Muscle layer of duodenum (tissue), 2 donors: ENCODE data around the gene SLC17A9.

Experiments used
- H3K27ac ChIP-seq: one replicate; pipeline ENCODE4 v1.7.0; 2013; ENCODE audit warnings: mild to moderate bottlenecking, low read length
- H3K27me3 ChIP-seq: one replicate; pipeline ENCODE4 v1.7.0; 2013; ENCODE audit warnings: low read depth, mild to moderate bottlenecking, control low read depth, low read length
- H3K36me3 ChIP-seq, 2 donors: one replicate each; pipeline ENCODE4 v1.7.0; 2013; ENCODE audit warnings: low read length in 2 of 2, control low read depth in 1 of 2, mild to moderate bottlenecking in 1 of 2; ENCODE audit not compliant: insufficient read depth in 2 of 2, control insufficient read depth in 1 of 2
- H3K4me1 ChIP-seq, 2 donors: one replicate each; pipeline ENCODE4 v1.7.0; 2013; ENCODE audit warnings: low read length in 2 of 2, mild to moderate bottlenecking in 2 of 2, control low read depth in 1 of 2, moderate library complexity in 1 of 2; ENCODE audit not compliant: insufficient read depth in 2 of 2, control insufficient read depth in 1 of 2
- H3K4me3 ChIP-seq, 2 donors: one replicate each; pipeline ENCODE4 v1.7.0; 2013; ENCODE audit warnings: low read length in 2 of 2, low read depth in 1 of 2, mild to moderate bottlenecking in 1 of 2
- H3K9me3 ChIP-seq, 2 donors: one replicate each; pipeline ENCODE4 v1.7.0; 2013; ENCODE audit warnings: low read length in 2 of 2, control low read depth in 1 of 2, mild to moderate bottlenecking in 1 of 2; ENCODE audit not compliant: control insufficient read depth in 1 of 2
- donor health status: healthy.

Gene SLC17A9

GRCh38 chr20:63005862-63006539 lies 53.5 kb downstream of the SLC17A9 start:
- H3K36me3 ChIP-seq, result no peaks in the 10 kb centered on the region
- no peak overlapping the region for H3K4me3 ChIP-seq
- peaks cover 0 to 40% of the 10 kb centered on the region in 2 donors for H3K4me1 ChIP-seq
- H3K27ac ChIP-seq, result no peak overlapping the region
- peaks cover 58% of the 10 kb centered on the region for H3K27me3 ChIP-seq
- H3K9me3 ChIP-seq, result no peaks in the 10 kb centered on the region

GRCh38 chr20:63006540-63007359 lies 54.2 kb downstream of the SLC17A9 start, which contains the start of gene BHLHE23:
Gene BHLHE23, minus strand, starts transcription at chr20:63006964. Its CDS starts 190 bp downstream, at chr20:63006774.
- Histone ChIP-seq H3K36me3 (no peaks in the 10 kb centered on the region), H3K4me1 (peaks cover 0 to 40% of the 10 kb centered on the region in 2 donors), H3K27me3 (peaks cover 65% of the 10 kb centered on the region), H3K4me3 (no peak within 1 kb of the TSS), H3K27ac (no peak within 1 kb of the TSS), H3K9me3 (no peaks in the 10 kb centered on the region)

GRCh38 chr20:63007360-63007645 lies 54.8 kb downstream of the SLC17A9 start:
- Histone ChIP-seq H3K4me3 (no peak overlapping the region), H3K9me3 (peaks cover 0 to 2% of the 10 kb centered on the region in 2 donors), H3K27me3 (peaks cover 67% of the 10 kb centered on the region), H3K36me3 (no peaks in the 10 kb centered on the region), H3K4me1 (peaks cover 0 to 40% of the 10 kb centered on the region in 2 donors), H3K27ac (no peak overlapping the region)

- Histone ChIP-seq H3K4me3 (no peak overlapping the region), H3K36me3 (no peaks in the 10 kb centered on the region), H3K27ac (no peak overlapping the region), H3K9me3 (peaks cover 4 to 5% of the 10 kb centered on the region in 2 donors), H3K4me1 (peaks cover 0 to 40% of the 10 kb centered on the region in 2 donors), H3K27me3 (peaks cover 67% of the 10 kb centered on the region)
These were observed 55.4 kb downstream of the SLC17A9 start for GRCh38 chr20:63007646-63008488.

- Histone ChIP-seq H3K9me3 (peaks cover 11% of the 10 kb centered on the region in 2 donors), H3K36me3 (no peaks in the 10 kb centered on the region), H3K4me3 (no peak overlapping the region), H3K4me1 (peaks cover 0 to 40% of the 10 kb centered on the region in 2 donors), H3K27ac (no peak overlapping the region), H3K27me3 (peaks cover 68% of the 10 kb centered on the region)
These were observed 56.1 kb downstream of the SLC17A9 start for GRCh38 chr20:63008541-63009044.

GRCh38 chr20:63009045-63009961 lies 56.8 kb downstream of the SLC17A9 start:
- Histone ChIP-seq H3K27ac (no peak overlapping the region), H3K9me3 (peaks cover 11 to 14% of the 10 kb centered on the region in 2 donors), H3K27me3 (peaks cover 68% of the 10 kb centered on the region), H3K36me3 (no peaks in the 10 kb centered on the region), H3K4me3 (no peak overlapping the region), H3K4me1 (peaks cover 0 to 40% of the 10 kb centered on the region in 2 donors)

GRCh38 chr20:63009988-63010769 lies 57.7 kb downstream of the SLC17A9 start:
- H3K4me3 ChIP-seq, result no peak overlapping the region
- no peak overlapping the region for H3K27ac ChIP-seq
- no peaks in the 10 kb centered on the region for H3K36me3 ChIP-seq
- peaks cover 67% of the 10 kb centered on the region for H3K27me3 ChIP-seq
- H3K9me3 ChIP-seq, result peaks cover 11 to 14% of the 10 kb centered on the region in 2 donors
- peaks cover 0 to 33% of the 10 kb centered on the region in 2 donors for H3K4me1 ChIP-seq

GRCh38 chr20:63011798-63012197 lies 59.3 kb downstream of the SLC17A9 start:
- no peaks in the 10 kb centered on the region for H3K36me3 ChIP-seq
- peaks cover 11 to 14% of the 10 kb centered on the region in 2 donors for H3K9me3 ChIP-seq
- no peak overlapping the region for H3K4me3 ChIP-seq
- peaks cover 70% of the 10 kb centered on the region for H3K27me3 ChIP-seq
- H3K4me1 ChIP-seq, result peaks cover 0 to 26% of the 10 kb centered on the region in 2 donors
- H3K27ac ChIP-seq, result no peak overlapping the region

GRCh38 chr20:63013207-63013606 lies 60.7 kb downstream of the SLC17A9 start:
- Histone ChIP-seq H3K27ac (no peak overlapping the region), H3K27me3 (peaks cover 58% of the 10 kb centered on the region), H3K36me3 (no peaks in the 10 kb centered on the region), H3K4me3 (no peak overlapping the region), H3K4me1 (peaks cover 0 to 16% of the 10 kb centered on the region in 2 donors), H3K9me3 (peaks cover 11 to 14% of the 10 kb centered on the region in 2 donors)

- Histone ChIP-seq H3K4me3 (no peak overlapping the region), H3K9me3 (peaks cover 11 to 14% of the 10 kb centered on the region in 2 donors), H3K27me3 (peaks cover 49% of the 10 kb centered on the region), H3K36me3 (no peaks in the 10 kb centered on the region), H3K4me1 (peaks cover 0 to 6% of the 10 kb centered on the region in 2 donors), H3K27ac (no peak overlapping the region)
These were observed 61.8 kb downstream of the SLC17A9 start for GRCh38 chr20:63014287-63014686.
